Large intestine (tissue), 3 donors: ENCODE measurements around the gene PDSS2. TPM values are rescaled to one million over a fixed set of nuclear protein-coding genes. Genes with fewer than 3 reads are reported as not detected.
A peak's percentile ranks its signal among the peaks of the same experiment; 100 is the strongest.

Source experiments
- DNase-seq, 2 donors: peaks; one replicate each; pipeline versions ENCODE4 v3.0.0 to v3.0.0-alpha.2; 2013
- H3K27ac ChIP-seq: one replicate; pipeline ENCODE4 v1.5.1; 2013; ENCODE audit warnings: low read length
- H3K27me3 ChIP-seq: 2 replicates; pipeline ENCODE4 v1.6.1; 2013; ENCODE audit warnings: low read length; ENCODE audit not compliant: control insufficient read depth, insufficient read depth
- H3K36me3 ChIP-seq: 2 replicates; pipeline ENCODE4 v1.6.1; 2013; ENCODE audit warnings: low read length; ENCODE audit not compliant: control insufficient read depth, insufficient read depth
- H3K4me1 ChIP-seq: one replicate; pipeline ENCODE4 v1.6.1; 2013; ENCODE audit warnings: low read length; ENCODE audit not compliant: control insufficient read depth, insufficient read depth
- H3K4me3 ChIP-seq: one replicate; pipeline ENCODE4 v1.5.1; 2013; ENCODE audit warnings: low read length
- H3K9me3 ChIP-seq: one replicate; pipeline ENCODE4 v1.6.1; 2013; ENCODE audit warnings: mild to moderate bottlenecking, low read depth, low read length, moderate library complexity; ENCODE audit not compliant: control insufficient read depth
- WGBS: methylation state at CpG from one replicate; pipeline ENCODE4 v1.1.5; 2013; ENCODE audit warnings: low lambda C conversion rate; ENCODE audit not compliant: insufficient coverage; 5-methylcytosine and 5-hydroxymethylcytosine counted together
- polyA plus RNA-seq: library from polyadenylated mRNA; unstranded; fragments of 120-200 nt; gene quantifications from one replicate; pipeline ENCODE4 v1.2.1, GENCODE V29; 2013

The PDSS2 gene
- polyA plus RNA-seq, 1 donor = 12.8 TPM

GRCh38 chr6:107114213-107114925 lies 345.0 kb downstream of the PDSS2 start:
- Histone ChIP-seq H3K36me3 (no peaks in the 10 kb centered on the region), H3K9me3 (no peaks in the 10 kb centered on the region), H3K27me3 (no peaks in the 10 kb centered on the region), H3K4me3 (peak overlapping the region; percentile 49), H3K4me1 (peaks cover 6% of the 10 kb centered on the region), H3K27ac (peak overlapping the region; percentile 70)
- no CpG with 5 or more reads among the region's 116 CpGs for WGBS
- DNase-seq = peak; percentile 78 to 88

- DNase-seq = no peak
- Histone ChIP-seq H3K27ac (no peak overlapping the region), H3K9me3 (no peaks in the 10 kb centered on the region), H3K27me3 (no peaks in the 10 kb centered on the region), H3K4me1 (peaks cover 6% of the 10 kb centered on the region), H3K36me3 (no peaks in the 10 kb centered on the region), H3K4me3 (no peak overlapping the region)
- WGBS = no CpG with 5 or more reads among the region's 1 CpG
These were observed 349.2 kb downstream of the PDSS2 start for GRCh38 chr6:107110200-107110599.

GRCh38 chr6:107108201-107108890 lies 351.0 kb downstream of the PDSS2 start:
- no peaks in the 10 kb centered on the region for H3K27me3 ChIP-seq
- H3K4me3 ChIP-seq = no peak overlapping the region
- peaks cover 1% of the 10 kb centered on the region for H3K4me1 ChIP-seq
- H3K36me3 ChIP-seq = no peaks in the 10 kb centered on the region
- no peaks in the 10 kb centered on the region for H3K9me3 ChIP-seq
- no peak overlapping the region for H3K27ac ChIP-seq
- no peak for DNase-seq
- WGBS = 100% methylated on average over 1 of the region's 17 CpGs

GRCh38 chr6:107107791-107108190 lies 351.6 kb downstream of the PDSS2 start:
- H3K27me3 ChIP-seq = no peaks in the 10 kb centered on the region
- H3K27ac ChIP-seq = no peak overlapping the region
- H3K9me3 ChIP-seq = no peaks in the 10 kb centered on the region
- no peak for DNase-seq
- H3K36me3 ChIP-seq = no peaks in the 10 kb centered on the region
- no CpG with 5 or more reads among the region's 4 CpGs for WGBS
- H3K4me3 ChIP-seq = no peak overlapping the region
- H3K4me1 ChIP-seq = no peaks in the 10 kb centered on the region

- Histone ChIP-seq H3K9me3 (no peaks in the 10 kb centered on the region), H3K4me3 (no peak overlapping the region), H3K4me1 (no peaks in the 10 kb centered on the region), H3K27ac (no peak overlapping the region), H3K27me3 (no peaks in the 10 kb centered on the region), H3K36me3 (no peaks in the 10 kb centered on the region)
- WGBS = no CpG with 5 or more reads among the region's 3 CpGs
- DNase-seq = no peak
These were observed 353.2 kb downstream of the PDSS2 start for GRCh38 chr6:107106165-107106564.

- H3K9me3 ChIP-seq = no peaks in the 10 kb centered on the region
- H3K27me3 ChIP-seq = no peaks in the 10 kb centered on the region
- WGBS = no CpG with 5 or more reads among the region's 7 CpGs
- H3K4me3 ChIP-seq = no peak overlapping the region
- no peak for DNase-seq
- no peaks in the 10 kb centered on the region for H3K4me1 ChIP-seq
- no peak overlapping the region for H3K27ac ChIP-seq
- H3K36me3 ChIP-seq = no peaks in the 10 kb centered on the region
These were observed 353.8 kb downstream of the PDSS2 start for GRCh38 chr6:107105511-107106116.

GRCh38 chr6:107103082-107103481 lies 356.3 kb downstream of the PDSS2 start:
- Histone ChIP-seq H3K4me3 (no peak overlapping the region), H3K27me3 (no peaks in the 10 kb centered on the region), H3K27ac (no peak overlapping the region), H3K9me3 (no peaks in the 10 kb centered on the region), H3K36me3 (no peaks in the 10 kb centered on the region), H3K4me1 (no peaks in the 10 kb centered on the region)
- WGBS = no CpG with 5 or more reads among the region's 6 CpGs
- no peak for DNase-seq

Other genes starting within 250 kb of the PDSS2 start
- 4.6 TPM for gene SOBP, start 30.6 kb upstream of the PDSS2 start, polyA plus RNA-seq